Posterior cingulate gyrus (tissue), 11 donors: ENCODE data around the gene ANKRD44.

Experiments used
- DNase-seq, 10 donors: peaks; one replicate each; pipeline versions ENCODE4 v3.0.0 to v3.0.0-alpha.2; 2020 to 2021; ENCODE audit warnings: mixed read lengths in 3 of 10
- intact Hi-C: fragments of 100-400 bp; cut with DNase I; formaldehyde crosslinking; loops from one replicate; pipeline ENCODE4 v1.15.1; 2023

ANKRD44 gene

GRCh38 chr2:196952936-196953335, 357.6 kb downstream of the ANKRD44 start:
- intact Hi-C loops = no loop called here
- no peak for DNase-seq

- intact Hi-C loops = no loop called here
- no peak for DNase-seq
Measured at GRCh38 chr2:196951973-196952372, 358.6 kb downstream of the ANKRD44 start.

- DNase-seq = no peak
- intact Hi-C loops = no loop called here
Measured at GRCh38 chr2:196949116-196949515, 361.5 kb downstream of the ANKRD44 start.

- DNase-seq = no peak
- intact Hi-C loops = no loop called here
Measured at GRCh38 chr2:196944570-196944969, 366.0 kb downstream of the ANKRD44 start.

- DNase-seq = no peak
- intact Hi-C loops = no loop called here
Measured at GRCh38 chr2:196941398-196942078, 369.0 kb downstream of the ANKRD44 start.

GRCh38 chr2:196939371-196939770, 371.2 kb downstream of the ANKRD44 start:
- no peak for DNase-seq
- intact Hi-C loops = no loop called here
